D721Med (cell line): ENCODE measurements around the gene KRT80.

Experiments used
- DNase-seq: peaks from one replicate; pipeline ENCODE4 v3.0.0; 2011; ENCODE audit warnings: low spot score; ENCODE audit not compliant: insufficient read length
- FAIRE-seq: peaks from 2 replicates; lab custom pipeline; 2011; peaks lifted over from hg19 to GRCh38; lab: Jason Lieb, UNC
- CTCF ChIP-seq: IDR thresholded peaks from 2 replicates; pipeline ENCODE4 v1.5.1; 2012; ENCODE audit warnings: mild to moderate bottlenecking, control low read depth; ENCODE audit not compliant: insufficient read depth; ENCODE audit errors: missing control alignments

The KRT80 gene

GRCh38 chr12:52200781-52201450 is 9.1 kb upstream of the KRT80 start:
- DNase-seq (no peak), FAIRE-seq (no peak)
- TF ChIP-seq CTCF, result no peak

DNA sequence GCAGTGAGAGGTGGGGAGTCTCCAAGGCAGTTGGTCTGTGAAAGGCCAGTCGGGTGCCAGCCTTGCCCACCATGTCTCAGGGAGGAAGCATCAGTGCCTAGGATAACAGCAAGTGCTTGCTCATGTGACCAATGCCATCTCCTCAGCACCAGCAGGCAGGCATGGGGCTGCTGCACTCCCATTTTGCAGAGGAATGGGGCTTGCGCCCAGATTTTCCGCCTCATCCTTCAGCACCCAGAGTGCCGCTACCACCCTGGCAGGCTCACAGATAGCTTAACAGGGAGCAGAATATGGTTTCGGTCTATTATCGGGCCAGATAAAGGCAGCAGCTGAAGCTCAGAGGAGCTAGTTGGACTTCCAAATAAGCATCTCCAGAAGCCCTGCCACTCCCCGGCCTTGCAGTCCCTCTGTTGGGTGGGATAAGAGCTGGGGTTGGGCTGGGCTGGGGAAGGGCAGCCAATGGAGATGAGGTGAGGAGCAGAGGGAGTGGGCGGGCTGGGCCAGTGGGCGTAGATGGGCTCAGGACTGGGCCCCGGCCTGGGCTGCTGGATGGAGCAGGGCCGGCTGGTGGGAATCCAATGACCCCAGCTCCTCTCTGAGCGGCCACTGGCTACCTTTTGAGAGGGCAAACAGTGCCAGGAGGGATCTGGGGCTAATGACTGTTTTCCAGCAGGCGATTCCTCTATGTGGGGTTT is 8.4 kb upstream of the KRT80 start:
- FAIRE-seq (no peak), DNase-seq (no peak)
- no peak for TF ChIP-seq CTCF

GRCh38 chr12:52199294-52199919 is 7.6 kb upstream of the KRT80 start:
- FAIRE-seq (no peak), DNase-seq (no peak)
- no peak for TF ChIP-seq CTCF

GRCh38 chr12:52198454-52199215 is 6.8 kb upstream of the KRT80 start:
- no peak for FAIRE-seq
- no peak for DNase-seq
- TF ChIP-seq CTCF, result no peak

- TF ChIP-seq CTCF, result no peak
- FAIRE-seq (no peak), DNase-seq (no peak)
Observed at GRCh38 chr12:52197371-52198231, 5.8 kb upstream of the KRT80 start.

- FAIRE-seq, result no peak
- TF ChIP-seq CTCF, result no peak
- DNase-seq, result no peak
Observed at GRCh38 chr12:52195065-52195730, 3.4 kb upstream of the KRT80 start.
